ENCODE results near the gene ADAMTS17.

Gene ADAMTS17

GRCh38 chr15:100245855-100246254, 95.9 kb downstream of the ADAMTS17 start:
- no peak for DNase-seq

GRCh38 chr15:100245487-100245820, 96.3 kb downstream of the ADAMTS17 start:
- DNase-seq: no peak

GRCh38 chr15:100244796-100245486, 96.8 kb downstream of the ADAMTS17 start:
- no peak for DNase-seq

- no peak for DNase-seq
Measured at GRCh38 chr15:100242989-100243388, 98.8 kb downstream of the ADAMTS17 start.

GRCh38 chr15:100241572-100242482, 99.9 kb downstream of the ADAMTS17 start:
- DNase-seq: no peak

- DNase-seq: no peak
Measured at GRCh38 chr15:100236981-100237720, 104.6 kb downstream of the ADAMTS17 start.

- DNase-seq: no peak
Measured at GRCh38 chr15:100235030-100235617, 106.7 kb downstream of the ADAMTS17 start.

GRCh38 chr15:100234158-100235029, 107.4 kb downstream of the ADAMTS17 start:
- DNase-seq: no peak

GRCh38 chr15:100230784-100231183, 111.0 kb downstream of the ADAMTS17 start:
- no peak for DNase-seq

GRCh38 chr15:100229181-100230163, 112.3 kb downstream of the ADAMTS17 start:
- no peak for DNase-seq

- DNase-seq: no peak
Measured at GRCh38 chr15:100227781-100228180, 114.0 kb downstream of the ADAMTS17 start.

- DNase-seq: no peak
Measured at GRCh38 chr15:100226107-100226506, 115.7 kb downstream of the ADAMTS17 start.

- DNase-seq: no peak
Measured at GRCh38 chr15:100224206-100225185, 117.3 kb downstream of the ADAMTS17 start.

- DNase-seq: no peak
Measured at GRCh38 chr15:100222349-100222715, 119.4 kb downstream of the ADAMTS17 start.

GRCh38 chr15:100221471-100222348, 120.1 kb downstream of the ADAMTS17 start:
- no peak for DNase-seq

- DNase-seq: no peak
Measured at GRCh38 chr15:100220058-100220768, 121.6 kb downstream of the ADAMTS17 start.

- no peak for DNase-seq
Measured at GRCh38 chr15:100218434-100218833, 123.3 kb downstream of the ADAMTS17 start.

- DNase-seq: no peak
Measured at GRCh38 chr15:100216182-100216581, 125.6 kb downstream of the ADAMTS17 start.

Measured in NCI-H526 (cell line).